ENCODE results near the gene PTPRB.

Gene PTPRB

DNA sequence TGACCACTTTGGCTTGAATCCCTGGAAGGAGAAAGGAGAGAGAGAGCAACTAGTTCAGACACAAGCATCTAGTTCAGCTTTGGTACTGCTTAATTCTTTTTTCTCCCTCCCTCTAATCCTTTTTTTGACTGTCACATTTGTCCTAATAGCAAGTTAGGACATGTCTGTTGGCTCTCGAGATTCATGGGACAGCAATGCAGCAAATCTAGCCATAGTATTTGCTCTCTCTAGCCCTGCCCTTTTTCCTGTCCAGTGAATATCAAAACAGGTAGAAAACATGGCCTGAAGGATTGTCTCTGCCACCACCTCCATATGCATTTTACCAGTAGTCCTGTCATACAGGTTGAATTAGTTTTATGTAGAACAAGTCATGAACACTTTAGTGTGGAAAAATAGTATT is 116.4 kb downstream of the PTPRB start:
- Histone ChIP-seq H3K14ac (ENCODE audit: low read length) (no peak overlapping the region), H3K4me1 (ENCODE audit: control insufficient read depth in 1 of 2, insufficient read depth in 2 of 2, low read length in 2 of 2) (peaks cover 0 to 2% of the 10 kb centered on the region in 2 experiments), H3K23ac (ENCODE audit: low read length) (no peak overlapping the region), H2BK12ac (ENCODE audit: low read length) (no peak overlapping the region), H3K79me2 (ENCODE audit: control insufficient read depth, insufficient read depth, low read length, poor library complexity) (no peaks in the 10 kb centered on the region), H3K79me1 (ENCODE audit: low read length) (no peaks in the 10 kb centered on the region), H4K8ac (ENCODE audit: low read depth, low read length) (no peak overlapping the region), H2AFZ (ENCODE audit: insufficient read depth, low read length, poor library complexity) (no peak overlapping the region), H3K4ac (ENCODE audit: low read depth, low read length) (no peak overlapping the region), H3K9ac (ENCODE audit: low read length) (no peak overlapping the region), H3K27me3 (ENCODE audit: insufficient read depth, low read length) (no peaks in the 10 kb centered on the region), H3K4me3 (ENCODE audit: low read depth, low read length) (no peak overlapping the region), H2BK120ac (ENCODE audit: insufficient read depth, low read length, poor library complexity) (no peak overlapping the region), H3K4me2 (ENCODE audit: low read length) (no peak overlapping the region), H2BK5ac (ENCODE audit: low read depth, low read length, poor library complexity) (no peak overlapping the region), H4K12ac (ENCODE audit: low read depth, low read length) (no peak overlapping the region), H3K27ac (ENCODE audit: low read depth, low read length) (no peak overlapping the region), H3K36me3 (ENCODE audit: control insufficient read depth in 1 of 2, insufficient read depth in 2 of 2, low read length in 2 of 2) (no peaks in the 10 kb centered on the region), H3K9me3 (ENCODE audit: insufficient read depth, low read depth, low read length) (no peaks in the 10 kb centered on the region), H4K91ac (ENCODE audit: low read depth, low read length) (no peak overlapping the region), H3K18ac (ENCODE audit: low read length) (no peak overlapping the region), H2AK5ac (ENCODE audit: low read length) (no peak overlapping the region)
- DNase-seq = peak; percentile 33 to 52
- no CpG with 5 or more reads among the region's 1 CpG for WGBS (ENCODE audit: extremely low coverage, insufficient coverage, insufficient read length)

DNA sequence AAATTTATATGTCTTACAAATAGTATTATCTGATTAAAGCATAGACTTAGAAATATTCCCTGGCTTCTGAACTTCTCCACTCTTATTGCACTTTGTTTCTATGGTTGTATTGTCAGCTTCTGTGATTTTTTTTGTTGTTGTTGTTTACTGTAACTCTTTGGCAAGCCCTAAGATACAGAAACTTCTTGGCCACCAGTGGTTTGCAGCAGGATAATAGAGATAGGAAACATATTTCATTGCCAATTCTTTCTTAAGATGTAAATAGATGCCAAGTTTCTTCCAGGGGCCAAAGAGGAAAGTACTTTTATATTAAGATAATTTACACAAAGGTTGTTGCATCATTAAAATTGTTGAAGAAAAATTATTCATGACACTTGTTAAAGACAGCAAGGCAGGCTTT is 123.8 kb downstream of the PTPRB start:
- Histone ChIP-seq H3K14ac (ENCODE audit: low read length) (no peak overlapping the region), H3K23ac (ENCODE audit: low read length) (no peak overlapping the region), H2BK5ac (ENCODE audit: low read depth, low read length, poor library complexity) (no peak overlapping the region), H3K27me3 (ENCODE audit: insufficient read depth, low read length) (no peaks in the 10 kb centered on the region), H2BK12ac (ENCODE audit: low read length) (no peak overlapping the region), H3K36me3 (ENCODE audit: control insufficient read depth in 1 of 2, insufficient read depth in 2 of 2, low read length in 2 of 2) (no peaks in the 10 kb centered on the region), H3K9ac (ENCODE audit: low read length) (no peak overlapping the region), H2AK5ac (ENCODE audit: low read length) (no peak overlapping the region), H3K4me2 (ENCODE audit: low read length) (no peak overlapping the region), H3K79me1 (ENCODE audit: low read length) (no peaks in the 10 kb centered on the region), H3K18ac (ENCODE audit: low read length) (no peak overlapping the region), H4K8ac (ENCODE audit: low read depth, low read length) (no peak overlapping the region), H4K12ac (ENCODE audit: low read depth, low read length) (no peak overlapping the region), H3K4me1 (ENCODE audit: control insufficient read depth in 1 of 2, insufficient read depth in 2 of 2, low read length in 2 of 2) (peaks cover 0 to 2% of the 10 kb centered on the region in 2 experiments), H2BK120ac (ENCODE audit: insufficient read depth, low read length, poor library complexity) (no peak overlapping the region), H3K79me2 (ENCODE audit: control insufficient read depth, insufficient read depth, low read length, poor library complexity) (no peaks in the 10 kb centered on the region), H3K4me3 (ENCODE audit: low read depth, low read length) (no peak overlapping the region), H3K27ac (ENCODE audit: low read depth, low read length) (no peak overlapping the region), H3K9me3 (ENCODE audit: insufficient read depth, low read depth, low read length) (peaks cover 1% of the 10 kb centered on the region), H4K91ac (ENCODE audit: low read depth, low read length) (no peak overlapping the region), H2AFZ (ENCODE audit: insufficient read depth, low read length, poor library complexity) (no peak overlapping the region), H3K4ac (ENCODE audit: low read depth, low read length) (no peak overlapping the region)
- no peak for DNase-seq

DNA sequence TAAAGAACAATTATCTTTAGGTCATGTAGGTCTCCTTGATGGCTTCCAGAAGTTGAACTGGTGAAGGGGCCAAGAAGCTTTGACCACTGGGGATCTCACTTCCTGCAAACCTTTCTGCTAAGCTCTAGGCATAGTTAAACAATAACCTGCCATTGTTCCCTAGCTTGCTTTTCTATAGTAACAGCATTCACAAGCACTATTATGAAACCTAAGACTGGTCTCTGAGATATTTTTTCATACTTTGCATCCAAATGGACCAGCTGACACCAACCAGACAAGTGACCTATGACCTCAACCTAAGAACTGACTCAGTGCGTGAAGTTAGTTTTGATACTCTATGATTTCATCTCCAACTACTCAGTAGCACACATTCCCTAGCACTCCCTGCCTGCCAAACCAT is 129.1 kb downstream of the PTPRB start:
- Histone ChIP-seq H2BK120ac (ENCODE audit: insufficient read depth, low read length, poor library complexity) (no peak overlapping the region), H4K8ac (ENCODE audit: low read depth, low read length) (no peak overlapping the region), H3K4me3 (ENCODE audit: low read depth, low read length) (no peak overlapping the region), H3K27ac (ENCODE audit: low read depth, low read length) (no peak overlapping the region), H3K23ac (ENCODE audit: low read length) (no peak overlapping the region), H3K4me2 (ENCODE audit: low read length) (no peak overlapping the region), H3K14ac (ENCODE audit: low read length) (no peak overlapping the region), H2BK5ac (ENCODE audit: low read depth, low read length, poor library complexity) (no peak overlapping the region), H3K36me3 (ENCODE audit: control insufficient read depth in 1 of 2, insufficient read depth in 2 of 2, low read length in 2 of 2) (no peaks in the 10 kb centered on the region), H3K79me2 (ENCODE audit: control insufficient read depth, insufficient read depth, low read length, poor library complexity) (no peaks in the 10 kb centered on the region), H4K12ac (ENCODE audit: low read depth, low read length) (no peak overlapping the region), H2AK5ac (ENCODE audit: low read length) (no peak overlapping the region), H3K18ac (ENCODE audit: low read length) (no peak overlapping the region), H2AFZ (ENCODE audit: insufficient read depth, low read length, poor library complexity) (no peak overlapping the region), H3K9me3 (ENCODE audit: insufficient read depth, low read depth, low read length) (peaks cover 2% of the 10 kb centered on the region), H3K27me3 (ENCODE audit: insufficient read depth, low read length) (no peaks in the 10 kb centered on the region), H3K9ac (ENCODE audit: low read length) (no peak overlapping the region), H2BK12ac (ENCODE audit: low read length) (no peak overlapping the region), H3K4ac (ENCODE audit: low read depth, low read length) (no peak overlapping the region), H3K4me1 (ENCODE audit: control insufficient read depth in 1 of 2, insufficient read depth in 2 of 2, low read length in 2 of 2) (no peaks in the 10 kb centered on the region), H4K91ac (ENCODE audit: low read depth, low read length) (no peak overlapping the region), H3K79me1 (ENCODE audit: low read length) (no peaks in the 10 kb centered on the region)
- DNase-seq = no peak
- no CpG with 5 or more reads among the region's 1 CpG for whole genome bisulfite sequencing (ENCODE audit: extremely low coverage, insufficient coverage, insufficient read length)

DNA sequence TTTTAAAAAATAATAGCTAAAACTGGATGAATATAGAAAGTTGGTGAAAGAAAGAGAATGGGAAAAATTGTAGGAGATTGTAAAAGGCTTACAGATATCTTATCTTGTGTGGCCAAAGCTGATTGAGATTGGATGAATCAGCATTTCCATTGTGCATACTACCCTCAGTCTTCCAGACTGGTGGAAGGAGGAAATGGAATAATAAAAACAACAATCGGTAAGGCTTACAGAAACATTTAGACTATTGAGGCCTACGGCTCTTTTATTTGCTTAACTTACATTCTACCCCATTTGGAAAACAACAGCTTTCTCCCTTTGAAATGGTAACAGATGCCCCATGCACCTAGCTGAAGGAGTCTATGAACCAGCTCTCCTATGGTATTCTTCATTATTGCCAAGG is 129.8 kb downstream of the PTPRB start:
- no peak overlapping the region for H3K27ac ChIP-seq (ENCODE audit: low read depth, low read length)
- no peak overlapping the region for H2BK120ac ChIP-seq (ENCODE audit: insufficient read depth, low read length, poor library complexity)
- no peak overlapping the region for H2BK5ac ChIP-seq (ENCODE audit: low read depth, low read length, poor library complexity)
- H3K4ac ChIP-seq (ENCODE audit: low read depth, low read length) = no peak overlapping the region
- no peaks in the 10 kb centered on the region for H3K36me3 ChIP-seq (ENCODE audit: control insufficient read depth in 1 of 2, insufficient read depth in 2 of 2, low read length in 2 of 2)
- no peak overlapping the region for H4K12ac ChIP-seq (ENCODE audit: low read depth, low read length)
- DNase-seq = no peak
- H3K4me1 ChIP-seq (ENCODE audit: control insufficient read depth in 1 of 2, insufficient read depth in 2 of 2, low read length in 2 of 2) = no peaks in the 10 kb centered on the region
- no peak overlapping the region for H2AFZ ChIP-seq (ENCODE audit: insufficient read depth, low read length, poor library complexity)
- H3K79me1 ChIP-seq (ENCODE audit: low read length) = no peaks in the 10 kb centered on the region
- no CpG with 5 or more reads among the region's 2 CpGs for WGBS (ENCODE audit: extremely low coverage, insufficient coverage, insufficient read length)
- no peak overlapping the region for H3K14ac ChIP-seq (ENCODE audit: low read length)
- H4K8ac ChIP-seq (ENCODE audit: low read depth, low read length) = no peak overlapping the region
- no peak overlapping the region for H3K23ac ChIP-seq (ENCODE audit: low read length)
- no peak overlapping the region for H3K9ac ChIP-seq (ENCODE audit: low read length)
- no peak overlapping the region for H2AK5ac ChIP-seq (ENCODE audit: low read length)
- H3K9me3 ChIP-seq (ENCODE audit: insufficient read depth, low read depth, low read length) = peaks cover 2% of the 10 kb centered on the region
- no peak overlapping the region for H3K4me3 ChIP-seq (ENCODE audit: low read depth, low read length)
- H2BK12ac ChIP-seq (ENCODE audit: low read length) = no peak overlapping the region
- H3K79me2 ChIP-seq (ENCODE audit: control insufficient read depth, insufficient read depth, low read length, poor library complexity) = no peaks in the 10 kb centered on the region
- no peak overlapping the region for H3K18ac ChIP-seq (ENCODE audit: low read length)
- H4K91ac ChIP-seq (ENCODE audit: low read depth, low read length) = no peak overlapping the region
- no peak overlapping the region for H3K4me2 ChIP-seq (ENCODE audit: low read length)
- H3K27me3 ChIP-seq (ENCODE audit: insufficient read depth, low read length) = no peaks in the 10 kb centered on the region
